Measurements from ENCODE around the gene SOX10. TPM values are rescaled to one million over a fixed set of nuclear protein-coding genes. Genes with fewer than 3 reads are reported as not detected.
A peak's percentile ranks its signal among the peaks of the same experiment; 100 is the strongest.

SOX10 gene
- total and polyA plus RNA-seq, 10 donors: 0.09 to 1.8 (median 0.21) TPM; not detected in 4

GRCh38 chr22:37932401-37932800, 52.0 kb downstream of the SOX10 start:
- Histone ChIP-seq H3K4me3 (no peak overlapping the region), H3K4me1 (peaks cover 8 to 48% (median 30%) of the 10 kb centered on the region in 6 donors), H3K9me3 (no peaks in the 10 kb centered on the region), H3K27ac (no peak overlapping the region), H3K36me3 (peaks cover 0 to 74% (median 28%) of the 10 kb centered on the region in 6 donors), H3K27me3 (replicated peaks in 1 of 7) (peaks cover 0 to 2% (median 0%) of the 10 kb centered on the region in 7 donors)
- DNase-seq: no peak
- TF ChIP-seq POLR2AphosphoS5 (IDR thresholded peaks at IDR 0.05) (peak in 1 of 3 donors; percentile 24), POLR2A (IDR thresholded peaks at IDR 0.05) (no peak), CTCF (IDR thresholded peaks at IDR 0.05 in 8 of 11, conservative IDR thresholded peaks at IDR 0.05 in 3 of 11) (no peak)
- intact Hi-C loops (cut with DNase I; ENCODE audit: low total_unique reads): no loop called here
- 93 to 95% (median 93%) methylated on average over 2 to 10 of the region's 10 CpGs for WGBS, 5 donors

GRCh38 chr22:37931893-37932389, 52.4 kb downstream of the SOX10 start:
- H3K4me1 ChIP-seq: peaks cover 8 to 48% (median 30%) of the 10 kb centered on the region in 6 donors

GRCh38 chr22:37930952-37931440, 53.4 kb downstream of the SOX10 start:
- intact Hi-C loops (cut with DNase I; ENCODE audit: low total_unique reads): no loop called here
- Histone ChIP-seq H3K9me3 (no peaks in the 10 kb centered on the region), H3K4me3 (no peak overlapping the region), H3K36me3 (peaks cover 0 to 74% (median 38%) of the 10 kb centered on the region in 6 donors), H3K27me3 (replicated peaks in 1 of 7) (peaks cover 0 to 3% (median 0%) of the 10 kb centered on the region in 7 donors), H3K27ac (no peak overlapping the region), H3K4me1 (peaks cover 8 to 48% (median 30%) of the 10 kb centered on the region in 6 donors)
- TF ChIP-seq CTCF (IDR thresholded peaks at IDR 0.05 in 8 of 11, conservative IDR thresholded peaks at IDR 0.05 in 3 of 11) (no peak), POLR2AphosphoS5 (IDR thresholded peaks at IDR 0.05) (no peak), POLR2A (IDR thresholded peaks at IDR 0.05) (no peak)
- no peak for DNase-seq
- 82 to 89% (median 84%) methylated on average over 2 of the region's 2 CpGs for WGBS, 5 donors

More at GRCh38 chr22:37931893-37932389, 52.4 kb downstream of the SOX10 start:
- Histone ChIP-seq H3K27me3 (replicated peaks in 1 of 7) (peaks cover 0 to 3% (median 0%) of the 10 kb centered on the region in 7 donors), H3K36me3 (peaks cover 0 to 74% (median 28%) of the 10 kb centered on the region in 6 donors), H3K9me3 (no peaks in the 10 kb centered on the region), H3K27ac (no peak overlapping the region), H3K4me3 (no peak overlapping the region)
- DNase-seq: no peak
- intact Hi-C loops (cut with DNase I; ENCODE audit: low total_unique reads): no loop called here
- no peak for TF ChIP-seq POLR2A (IDR thresholded peaks at IDR 0.05)
- no peak for TF ChIP-seq POLR2AphosphoS5 (IDR thresholded peaks at IDR 0.05)
- TF ChIP-seq CTCF (IDR thresholded peaks at IDR 0.05 in 8 of 11, conservative IDR thresholded peaks at IDR 0.05 in 3 of 11): no peak
- WGBS, 5 donors: 71 to 82% (median 79%) methylated on average over 5 to 6 of the region's 6 CpGs

- H3K4me1 ChIP-seq: peaks cover 8 to 48% (median 30%) of the 10 kb centered on the region in 6 donors
- peaks cover 0 to 77% (median 43%) of the 10 kb centered on the region in 6 donors for H3K36me3 ChIP-seq
- DNase-seq: no peak
- whole genome bisulfite sequencing, 5 donors: 67 to 90% (median 78%) methylated on average over 3 to 11 of the region's 11 CpGs
- no peak overlapping the region for H3K4me3 ChIP-seq
- intact Hi-C loops (cut with DNase I; ENCODE audit: low total_unique reads): no loop called here
- peaks cover 0 to 3% (median 0%) of the 10 kb centered on the region in 7 donors for H3K27me3 ChIP-seq (replicated peaks in 1 of 7)
- no peaks in the 10 kb centered on the region for H3K9me3 ChIP-seq
- TF ChIP-seq CTCF (IDR thresholded peaks at IDR 0.05 in 8 of 11, conservative IDR thresholded peaks at IDR 0.05 in 3 of 11) (peak in 5 of 11 experiments; percentile 32 to 52 (median 35)), POLR2AphosphoS5 (IDR thresholded peaks at IDR 0.05) (peak in 1 of 3 donors; percentile 30), POLR2A (IDR thresholded peaks at IDR 0.05) (no peak)
- no peak overlapping the region for H3K27ac ChIP-seq
Observed at GRCh38 chr22:37930270-37930951, 53.9 kb downstream of the SOX10 start.

Measured in spleen (tissue), 11 donors.